H1 (cell line): ENCODE data around the gene PGBD5. TPM values are rescaled to one million over a fixed set of nuclear protein-coding genes. Genes with fewer than 3 reads are reported as not detected.

Source experiments
- CTCF ChIA-PET: fragments of 300-600 bp; sonication (Branson Sonifier 250); formaldehyde crosslinking; loops from one replicate; lab custom pipeline; 2021; ENCODE audit not compliant: partially characterized antibody; lab: Charles Lee
- POLR2A ChIA-PET: fragments of 300-600 bp; sonication (Branson Sonifier 250); formaldehyde crosslinking; loops from one replicate; lab custom pipeline; 2021; ENCODE audit warnings: inconsistent platforms; ENCODE audit not compliant: partially characterized antibody; lab: Charles Lee
- DNase-seq, 2 experiments: peaks; one replicate each; pipeline versions ENCODE4 v3.0.0 to v3.0.0-alpha.2; 2010 to 2022; ENCODE audit warnings: low spot score in 2 of 2, low read depth in 1 of 2, mixed read lengths in 1 of 2
- FAIRE-seq: peaks from 2 replicates; lab custom pipeline; 2011; peaks lifted over from hg19 to GRCh38; lab: Jason Lieb, UNC
- H2AFZ ChIP-seq: 2 replicates; pipeline ENCODE4 v1.8.1; 2012; ENCODE audit warnings: low read length, inconsistent platforms
- H2AK5ac ChIP-seq: 2 replicates; pipeline ENCODE4 v1.6.1; 2013; ENCODE audit warnings: low read depth, low read length
- H2BK120ac ChIP-seq: replicated peaks from 2 replicates; pipeline ENCODE3; 2013; ENCODE audit warnings: low read depth, low read length, inconsistent platforms
- H2BK12ac ChIP-seq: 2 replicates; pipeline ENCODE4 v1.6.1; 2013; ENCODE audit warnings: low read depth, low read length
- H2BK15ac ChIP-seq: 2 replicates; pipeline ENCODE4 v1.6.1; 2013; ENCODE audit warnings: low read length
- H2BK20ac ChIP-seq: 2 replicates; pipeline ENCODE4 v1.6.1; 2013; ENCODE audit warnings: low read length
- H2BK5ac ChIP-seq: 2 replicates; pipeline ENCODE4 v1.6.1; 2013; ENCODE audit warnings: low read depth, low read length
- H3K14ac ChIP-seq: 2 replicates; pipeline ENCODE4 v1.6.1; 2013; ENCODE audit warnings: inconsistent platforms; ENCODE audit not compliant: insufficient read length
- H3K18ac ChIP-seq: 2 replicates; pipeline ENCODE4 v1.6.1; 2013; ENCODE audit warnings: low read length; ENCODE audit errors: extremely low read depth
- H3K23ac ChIP-seq: 2 replicates; pipeline ENCODE4 v1.6.1; 2013; ENCODE audit warnings: inconsistent platforms; ENCODE audit not compliant: insufficient read length
- H3K23me2 ChIP-seq: 2 replicates; pipeline ENCODE4 v1.6.1; 2013; ENCODE audit warnings: low read depth, low read length
- H3K27ac ChIP-seq: 2 replicates; pipeline ENCODE4 v1.6.1; 2011; ENCODE audit warnings: low read depth, low read length, inconsistent platforms
- H3K27me3 ChIP-seq, 4 experiments: replicated peaks in 1 of 4; 1 replicate in 1 of 4; 2 replicates in 3 of 4; pipeline versions ENCODE4 v1.6.1 to v1.8.1; 2011 to 2013; ENCODE audit warnings: low read length in 3 of 4, mild to moderate bottlenecking in 3 of 4, inconsistent platforms in 2 of 4, mixed read lengths in 2 of 4, moderate library complexity in 1 of 4; ENCODE audit not compliant: control insufficient read depth in 3 of 4, insufficient read depth in 3 of 4; ENCODE audit errors: extremely low read depth in 1 of 4
- H3K36me3 ChIP-seq, 4 experiments: 2 replicates each; pipeline versions ENCODE4 v1.6.1 to v1.8.1; 2011 to 2013; ENCODE audit warnings: mild to moderate bottlenecking in 4 of 4, low read length in 3 of 4, moderate library complexity in 2 of 4, control low read depth in 1 of 4, inconsistent platforms in 1 of 4; ENCODE audit not compliant: insufficient read depth in 4 of 4, control insufficient read depth in 2 of 4
- H3K4ac ChIP-seq: replicated peaks from 2 replicates; pipeline ENCODE3; 2013; ENCODE audit warnings: low read length, low read depth, mixed read lengths, inconsistent platforms; ENCODE audit not compliant: insufficient read length
- H3K4me1 ChIP-seq, 4 experiments: replicated peaks in 1 of 4; 1 replicate in 1 of 4; 2 replicates in 3 of 4; pipeline versions ENCODE4 v1.6.1 to v1.8.1; 2011 to 2013; ENCODE audit warnings: low read length in 3 of 4, inconsistent platforms in 2 of 4, mixed read lengths in 1 of 4; ENCODE audit not compliant: insufficient read depth in 4 of 4, control insufficient read depth in 3 of 4
- H3K4me2 ChIP-seq, 2 experiments: 2 replicates each; pipeline versions ENCODE4 v1.6.1 to v1.8.1; 2011 to 2013; ENCODE audit warnings: low read depth in 2 of 2, low read length in 2 of 2, control low read depth in 1 of 2, inconsistent platforms in 1 of 2, mild to moderate bottlenecking in 1 of 2; ENCODE audit not compliant: insufficient read depth in 1 of 2
- H3K4me3 ChIP-seq, 4 experiments: fragments of 200-600, 300-600 bp in 1 of 4; sonication (generic), shearing (Covaris generic), sonication (Bioruptor Twin) in 1 of 4; 2 replicates each; pipeline versions ENCODE4 v1.5.1 to v1.8.1; 2011 to 2016; ENCODE audit warnings: low read length in 4 of 4, low read depth in 3 of 4, control low read depth in 2 of 4, inconsistent platforms in 2 of 4, mild to moderate bottlenecking in 2 of 4, mixed read lengths in 1 of 4, moderate library complexity in 1 of 4; ENCODE audit not compliant: insufficient read depth in 2 of 4; ENCODE audit errors: extremely low read depth in 1 of 4
- H3K56ac ChIP-seq: replicated peaks from 2 replicates; pipeline ENCODE3; 2013; ENCODE audit warnings: low read depth, mild to moderate bottlenecking, mixed read lengths, low read length, inconsistent platforms; ENCODE audit not compliant: insufficient read length
- H3K79me1 ChIP-seq: 2 replicates; pipeline ENCODE4 v1.6.1; 2013; ENCODE audit warnings: low read depth, low read length, control low read depth
- H3K79me2 ChIP-seq, 2 experiments: 2 replicates each; pipeline versions ENCODE4 v1.6.1 to v1.8.1; 2012 to 2013; ENCODE audit warnings: low read length in 2 of 2, mild to moderate bottlenecking in 2 of 2, inconsistent platforms in 1 of 2; ENCODE audit not compliant: insufficient read depth in 2 of 2, control insufficient read depth in 1 of 2
- H3K9ac ChIP-seq, 4 experiments: replicated peaks in 1 of 4; 1 replicate in 1 of 4; 2 replicates in 3 of 4; pipeline versions ENCODE4 v1.6.1 to v1.8.1; 2011 to 2013; ENCODE audit warnings: low read depth in 3 of 4, low read length in 3 of 4, control low read depth in 2 of 4, mild to moderate bottlenecking in 2 of 4, moderate library complexity in 2 of 4, inconsistent platforms in 1 of 4; ENCODE audit errors: extremely low read depth in 1 of 4
- H3K9me3 ChIP-seq, 2 experiments: 2 replicates each; pipeline versions ENCODE4 v1.6.1 to v1.8.1; 2012 to 2013; ENCODE audit warnings: mild to moderate bottlenecking in 2 of 2, moderate library complexity in 2 of 2, control low read depth in 1 of 2, inconsistent platforms in 1 of 2, low read depth in 1 of 2, low read length in 1 of 2, mixed read lengths in 1 of 2; ENCODE audit not compliant: insufficient read depth in 2 of 2
- H4K20me1 ChIP-seq, 2 experiments: replicated peaks in 1 of 2; 2 replicates each; pipeline versions ENCODE3 to v1.8.1; 2011 to 2013; ENCODE audit warnings: inconsistent platforms in 2 of 2, low read length in 2 of 2, mild to moderate bottlenecking in 1 of 2; ENCODE audit not compliant: insufficient read depth in 2 of 2, control insufficient read depth in 1 of 2
- H4K5ac ChIP-seq: 2 replicates; pipeline ENCODE4 v1.6.1; 2013; ENCODE audit warnings: low read length, low read depth, mixed read lengths, inconsistent platforms; ENCODE audit not compliant: insufficient read length
- H4K8ac ChIP-seq: 2 replicates; pipeline ENCODE4 v1.8.0; 2013; ENCODE audit warnings: mild to moderate bottlenecking, moderate library complexity, low read length, inconsistent platforms; ENCODE audit not compliant: insufficient read depth; ENCODE audit errors: extremely low read depth
- H4K91ac ChIP-seq: replicated peaks from 2 replicates; pipeline ENCODE3; 2013; ENCODE audit warnings: low read length, mixed read lengths, inconsistent platforms; ENCODE audit not compliant: insufficient read length
- CBX8 ChIP-seq: fragments of 300-800, 300-1000 bp; sonication (generic); IDR thresholded peaks from 2 replicates; pipeline ENCODE4 v1.7.1; 2016; ENCODE audit warnings: low read depth, low read length, borderline replicate concordance
- CEBPB ChIP-seq: IDR thresholded peaks from 2 replicates; pipeline ENCODE4 v1.6.1; 2012; ENCODE audit warnings: low read depth, low read length
- SIX5 ChIP-seq: IDR thresholded peaks from 2 replicates; pipeline ENCODE4 v1.6.1; 2011; ENCODE audit warnings: mild to moderate bottlenecking, low read depth, low read length
- WGBS, 2 experiments: shearing (Covaris generic) in 1 of 2; methylation state at CpG; one replicate each; pipeline versions ENCODE4 v1.1.6 to v1.1.7; 2013 to 2015; ENCODE audit warnings: low lambda C conversion rate in 2 of 2, mixed read lengths in 2 of 2, inconsistent platforms in 1 of 2, low coverage in 1 of 2, missing lambda C conversion rate in 1 of 2; ENCODE audit not compliant: insufficient replicate concordance in 2 of 2, insufficient coverage in 1 of 2, insufficient read length in 1 of 2; ENCODE audit errors: extremely low coverage in 1 of 2, missing lambda C conversion rate in 1 of 2; 5-methylcytosine and 5-hydroxymethylcytosine counted together
- polyA plus RNA-seq, 7 experiments: library from polyadenylated mRNA; depleted of rRNA in 3 of 7; stranded (reverse) in 5 of 7; unstranded in 2 of 7; fragments of >200 nt in 5 of 7; fragments of 200-250 nt in 2 of 7; gene quantifications; 1 replicate in 5 of 7; 2 replicates in 1 of 7; 4 replicates in 1 of 7; pipeline versions ENCODE4 v1.2.1 to v1.2.3, GENCODE V29; 2011 to 2013; ENCODE audit warnings: missing spikeins in 2 of 7, mixed read lengths in 2 of 7
- total RNA-seq: library from RNA; stranded (reverse); fragmentation: NEBNext Ultra II Directional; extraction: Animal tissue kit (Norgen Biotek cat#: 25700); gene quantifications from 2 replicates; pipeline ENCODE4 v1.2.1, GENCODE V29; 2021
- TF ChIP-seq, protein P1 (sequence below): IDR thresholded peaks from 2 replicates; pipeline ENCODE4 v1.6.1; 2011; ENCODE audit warnings: low read depth, mild to moderate bottlenecking, low read length; ENCODE audit not compliant: insufficient read depth

Gene PGBD5
- total and polyA plus RNA-seq, 2 of the 8 experiments (the other 6 are each of a cell fraction or from before 2014, with no cell fraction given): 16.3 to 18.4 TPM

- no peak overlapping the region for H3K56ac ChIP-seq
- no peak overlapping the region for H3K14ac ChIP-seq
- no peak overlapping the region for H3K4me2 ChIP-seq
- no peaks in the 10 kb centered on the region for H3K9me3 ChIP-seq
- H3K27ac ChIP-seq: no peak overlapping the region
- no peak overlapping the region for H2BK5ac ChIP-seq
- H3K9ac ChIP-seq: no peak overlapping the region
- peaks cover 0 to 2% (median 0%) of the 10 kb centered on the region in 4 experiments; a peak in 1 of 7 replicates for H3K4me1 ChIP-seq
- no peak overlapping the region for H3K4ac ChIP-seq
- H3K79me2 ChIP-seq: no peaks in the 10 kb centered on the region
- H3K23me2 ChIP-seq: no peaks in the 10 kb centered on the region
- no peak overlapping the region for H2BK15ac ChIP-seq
- ChIA-PET CTCF (interaction anchor here (0.7 kb wide), 1 partner anchor 650 kb away, joined by 4 read pairs; no protein-coding TSS in a partner anchor), POLR2A (no interaction called here)
- H2AK5ac ChIP-seq: no peak overlapping the region
- H2AFZ ChIP-seq: no peak overlapping the region
- H2BK120ac ChIP-seq: no peak overlapping the region
- no peaks in the 10 kb centered on the region for H3K79me1 ChIP-seq
- H3K27me3 ChIP-seq: no peaks in the 10 kb centered on the region
- no peak overlapping the region for H2BK12ac ChIP-seq
- no peak overlapping the region for H3K4me3 ChIP-seq
- no peak overlapping the region for H4K8ac ChIP-seq
- FAIRE-seq: no peak
- WGBS, 2 experiments: 90% methylated on average over 3 of the region's 3 CpGs; no CpG with 5 or more reads in 1 of the 2 experiments
- TF ChIP-seq SIX5 (no peak), CEBPB (no peak), CBX8 (no peak)
- TF ChIP-seq, protein P1, sequence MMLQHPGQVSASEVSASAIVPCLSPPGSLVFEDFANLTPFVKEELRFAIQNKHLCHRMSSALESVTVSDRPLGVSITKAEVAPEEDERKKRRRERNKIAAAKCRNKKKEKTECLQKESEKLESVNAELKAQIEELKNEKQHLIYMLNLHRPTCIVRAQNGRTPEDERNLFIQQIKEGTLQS: no peak
- no peak overlapping the region for H4K5ac ChIP-seq
- H4K20me1 ChIP-seq: no peaks in the 10 kb centered on the region
- H2BK20ac ChIP-seq: no peak overlapping the region
- H3K18ac ChIP-seq: no peak overlapping the region
- no peak overlapping the region for H3K23ac ChIP-seq
- no peaks in the 10 kb centered on the region for H3K36me3 ChIP-seq
- no peak overlapping the region for H4K91ac ChIP-seq
- no peak for DNase-seq
These were observed 113.5 kb downstream of the PGBD5 start for GRCh38 chr1:230312676-230313075.
